NCI-H2081 (cell line): ENCODE data around the gene CTTN.
"Not testable (repeated sequence)": the region's sequence is repeated elsewhere in the genome, so short reads cannot be mapped to it uniquely, and the experiment has no call there.

Experiments
- DNase-seq, 2 experiments: peaks; one replicate each; lab custom pipeline; 2025; lab: John Stamatoyannopoulos, UW

Gene CTTN

GRCh38 chr11:70381872-70382861, 16.2 kb upstream of the CTTN start:
- DNase-seq = no peak

GRCh38 chr11:70383664-70384565, 14.4 kb upstream of the CTTN start:
- DNase-seq = no peak

DNA sequence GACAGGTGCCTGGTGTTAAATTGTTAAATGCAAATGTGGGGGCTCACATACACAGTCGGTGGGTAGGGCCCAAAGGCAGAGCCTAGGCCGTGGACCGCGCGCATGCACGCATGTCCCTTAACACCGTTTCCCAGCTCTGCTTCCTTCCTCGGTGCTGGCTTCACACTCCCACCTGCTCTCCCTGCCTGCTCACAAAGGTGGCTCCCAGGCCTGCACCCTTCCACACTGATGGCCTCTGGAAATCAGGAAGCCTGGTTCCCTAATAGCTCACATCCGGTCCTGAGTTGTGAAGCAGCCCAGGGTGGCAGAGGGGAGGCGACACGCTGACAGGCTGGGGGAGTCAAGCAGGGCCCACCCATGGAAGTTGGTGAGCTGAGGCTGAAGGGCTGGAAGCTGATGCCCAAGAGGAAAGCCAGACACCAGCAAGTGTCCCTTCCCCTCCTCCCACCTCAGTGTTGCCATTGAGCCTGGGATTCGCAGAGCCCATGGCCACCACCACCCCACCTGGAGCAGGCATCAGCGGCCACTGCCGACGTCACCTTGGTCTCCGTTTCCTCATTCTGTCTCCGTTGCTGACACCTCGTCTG, 13.7 kb upstream of the CTTN start:
- no peak for DNase-seq

DNA sequence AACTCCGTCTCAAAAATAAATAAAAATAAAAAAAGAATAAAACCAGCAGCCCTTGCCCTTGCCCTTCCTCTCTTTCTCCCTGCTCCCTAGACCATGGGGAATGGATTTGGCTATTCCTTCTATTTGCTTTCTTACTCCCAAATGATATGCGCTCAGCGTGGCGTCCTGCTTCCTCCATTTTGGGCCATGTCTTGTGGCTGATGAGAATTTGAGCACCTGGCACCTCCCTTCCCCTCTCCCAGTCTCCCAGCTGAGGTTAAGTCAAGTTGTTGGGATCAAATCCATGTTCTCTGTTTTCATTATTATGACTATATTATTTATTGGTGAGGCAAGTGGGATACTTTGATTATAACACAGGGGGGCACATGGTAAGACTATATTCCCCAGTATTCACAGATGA, 10.8 kb upstream of the CTTN start:
- no peak for DNase-seq

DNA sequence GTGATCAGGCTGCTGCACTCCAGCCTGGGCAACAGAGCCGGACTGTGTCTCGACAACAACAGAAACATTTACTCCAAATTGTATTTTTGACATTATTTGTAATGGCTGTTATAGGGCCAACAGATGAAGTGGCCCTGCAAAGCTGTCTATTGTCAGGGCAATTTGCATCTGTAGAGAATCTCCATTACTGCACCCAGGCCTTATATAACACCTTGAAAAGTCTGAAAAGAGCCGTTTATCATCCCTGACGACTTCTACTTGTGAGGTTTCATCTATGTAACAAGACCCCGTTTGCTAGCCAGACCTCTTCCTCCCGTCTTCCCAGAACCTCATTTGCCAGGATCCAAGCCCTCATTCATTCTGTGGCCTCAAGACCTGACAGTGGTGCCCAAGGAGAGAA, 9.1 kb upstream of the CTTN start:
- no peak for DNase-seq

- not testable (repeated sequence) for DNase-seq
Measured at GRCh38 chr11:70390882-70391281, 7.4 kb upstream of the CTTN start.

DNA sequence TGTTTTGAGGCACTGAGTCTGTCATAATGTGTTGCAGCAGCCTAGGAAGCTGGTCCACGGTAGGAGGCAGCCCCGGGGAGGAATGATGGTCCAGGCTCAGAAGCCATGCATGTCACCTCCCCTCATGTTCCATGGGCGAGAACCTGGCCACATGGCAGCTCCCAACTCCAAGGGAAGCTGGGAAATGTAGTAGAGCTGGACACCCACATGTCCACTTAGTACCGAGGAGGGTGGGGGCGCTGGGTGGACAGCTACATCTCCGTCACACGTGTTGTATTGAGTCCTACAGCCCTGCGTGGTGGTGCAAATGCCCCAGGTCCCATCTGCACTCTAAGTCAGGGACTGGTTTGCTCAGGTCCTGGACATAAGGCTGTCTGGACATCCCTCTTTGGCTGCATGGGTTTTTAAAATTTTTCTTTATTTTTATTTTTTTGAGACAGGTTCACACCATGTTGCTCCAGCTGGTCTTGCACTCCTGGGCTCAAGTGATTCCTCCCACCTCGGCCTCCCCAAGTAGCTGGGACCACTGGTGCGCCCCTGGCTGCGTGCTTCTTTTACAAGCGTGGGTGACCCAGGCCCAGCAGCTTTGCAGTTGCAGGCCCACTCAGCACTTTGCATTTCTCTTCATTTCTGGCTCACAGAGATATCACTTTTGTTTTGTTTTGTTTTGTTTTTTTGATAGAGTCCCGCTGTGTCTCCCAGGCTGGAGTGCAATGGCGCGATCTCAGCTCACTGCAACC, 3.9 kb upstream of the CTTN start:
- DNase-seq = no peak

GRCh38 chr11:70397336-70397982, 870 bp upstream of the CTTN start:
- DNase-seq = peak in 1 of 2 experiments; percentile 58

- no peak for DNase-seq
Measured at GRCh38 chr11:70398834-70399680, 728 bp downstream of the CTTN start.

- DNase-seq = no peak
Measured at GRCh38 chr11:70399681-70400112, 1.4 kb downstream of the CTTN start.

DNA sequence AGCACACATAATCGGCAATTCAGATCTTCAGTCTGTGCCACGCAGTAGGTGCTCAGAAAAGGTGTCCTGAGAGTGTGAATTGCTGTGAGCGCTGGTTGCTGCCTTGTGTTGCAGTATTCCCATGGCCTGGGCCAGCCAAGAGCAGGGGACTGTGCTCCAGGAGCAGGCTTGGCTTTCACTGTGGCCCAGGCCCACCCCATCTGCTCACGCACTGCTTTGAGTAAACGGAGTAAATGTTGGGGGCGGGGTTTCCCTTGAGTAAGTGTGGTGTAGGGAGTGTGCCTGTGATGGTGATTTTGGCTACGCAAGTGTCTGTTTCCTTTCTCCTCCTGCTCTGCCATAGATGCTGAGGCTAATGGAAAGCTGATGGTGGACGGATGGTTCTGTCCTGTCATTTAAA, 2.3 kb downstream of the CTTN start:
- DNase-seq = no peak

DNA sequence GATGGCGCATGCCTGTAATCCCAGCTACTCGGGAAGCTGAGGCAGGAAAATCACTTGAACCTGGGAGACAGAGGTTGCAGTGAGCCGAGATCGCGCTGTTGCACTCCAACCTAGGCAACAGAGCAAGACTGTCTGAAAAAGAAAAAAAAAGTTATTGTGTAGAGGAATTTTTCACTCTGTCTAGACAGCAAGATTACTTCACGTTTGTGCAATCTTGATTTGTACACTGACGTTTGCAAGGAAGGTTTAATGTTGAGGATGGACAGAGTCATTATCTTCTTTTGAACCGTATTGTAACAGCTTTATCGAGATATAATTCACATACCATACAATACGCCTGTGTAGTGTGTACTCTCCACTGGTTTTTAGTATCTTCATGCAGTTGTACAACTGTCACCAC, 3.7 kb downstream of the CTTN start:
- DNase-seq = no peak

GRCh38 chr11:70402685-70403084, 4.4 kb downstream of the CTTN start:
- no peak for DNase-seq

- no peak for DNase-seq
Measured at GRCh38 chr11:70404244-70404643, 5.9 kb downstream of the CTTN start.

- DNase-seq = no peak
Measured at GRCh38 chr11:70405679-70406395, 7.5 kb downstream of the CTTN start.

DNA sequence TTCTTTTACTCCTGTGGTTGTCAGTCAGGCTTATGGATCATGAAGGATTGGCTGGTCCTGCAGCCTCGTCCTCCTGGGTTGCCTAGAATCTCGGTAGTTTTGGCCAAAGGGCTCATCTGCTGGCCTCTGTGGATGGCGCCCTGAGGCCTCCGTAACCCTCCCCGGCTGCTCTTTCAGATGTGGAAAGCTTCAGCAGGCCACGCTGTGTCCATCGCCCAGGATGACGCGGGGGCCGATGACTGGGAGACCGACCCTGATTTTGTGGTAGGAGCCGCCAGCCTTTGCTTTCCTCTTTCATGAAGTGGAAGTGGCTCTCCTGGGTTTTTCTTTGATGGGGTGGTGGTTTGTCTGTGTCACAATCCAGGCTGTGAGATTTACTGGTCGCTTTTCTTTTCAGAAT, 8.8 kb downstream of the CTTN start:
- no peak for DNase-seq

GRCh38 chr11:70407814-70408213, 9.5 kb downstream of the CTTN start:
- no peak for DNase-seq

DNA sequence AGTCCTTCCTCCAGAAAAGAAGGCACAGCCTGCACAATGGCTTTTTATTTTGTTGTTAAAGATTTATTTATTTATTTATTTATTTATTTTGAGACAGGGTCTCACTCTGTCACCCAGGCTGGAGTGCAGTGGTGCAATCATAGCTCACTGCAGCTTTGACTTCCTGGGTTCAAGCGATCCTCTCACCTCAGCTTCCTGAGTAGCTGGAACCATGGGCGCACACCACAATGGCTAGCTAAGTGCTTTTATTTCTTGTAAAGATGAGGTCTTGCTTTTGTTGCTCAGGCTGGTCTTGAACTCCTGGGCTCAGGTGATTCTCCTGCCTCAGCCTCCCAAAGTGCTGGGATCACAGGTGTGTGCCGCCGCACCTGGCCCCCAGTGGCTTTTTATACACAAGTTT, 10.0 kb downstream of the CTTN start:
- DNase-seq = not testable (repeated sequence)

GRCh38 chr11:70409437-70409836, 11.1 kb downstream of the CTTN start:
- no peak for DNase-seq
